ENCODE results near the gene SPEF1.
"Not testable (repeated sequence)": the region's sequence is repeated elsewhere in the genome, so short reads cannot be mapped to it uniquely, and the experiment has no call there.

SPEF1 gene

DNA sequence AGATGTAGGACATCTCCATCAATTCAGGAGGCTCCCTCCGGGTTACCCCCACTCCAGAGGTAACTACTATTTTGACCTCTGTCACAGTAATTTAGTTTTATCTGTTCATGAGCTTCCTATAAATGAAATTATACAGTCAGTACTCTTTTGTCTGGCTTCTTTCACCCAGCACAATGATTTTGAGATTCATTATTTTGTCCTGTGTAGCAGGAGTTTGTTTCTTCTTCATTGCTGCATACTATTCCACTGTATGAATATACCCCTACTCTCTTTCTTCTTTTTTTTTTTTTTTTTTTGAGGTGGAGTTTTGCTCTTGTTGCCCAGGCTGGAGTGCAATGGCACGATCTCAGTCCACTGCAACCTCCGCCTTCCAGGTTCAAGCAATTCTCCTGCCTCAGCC is 27.3 kb upstream of the SPEF1 start:
- DNase-seq: no peak

DNA sequence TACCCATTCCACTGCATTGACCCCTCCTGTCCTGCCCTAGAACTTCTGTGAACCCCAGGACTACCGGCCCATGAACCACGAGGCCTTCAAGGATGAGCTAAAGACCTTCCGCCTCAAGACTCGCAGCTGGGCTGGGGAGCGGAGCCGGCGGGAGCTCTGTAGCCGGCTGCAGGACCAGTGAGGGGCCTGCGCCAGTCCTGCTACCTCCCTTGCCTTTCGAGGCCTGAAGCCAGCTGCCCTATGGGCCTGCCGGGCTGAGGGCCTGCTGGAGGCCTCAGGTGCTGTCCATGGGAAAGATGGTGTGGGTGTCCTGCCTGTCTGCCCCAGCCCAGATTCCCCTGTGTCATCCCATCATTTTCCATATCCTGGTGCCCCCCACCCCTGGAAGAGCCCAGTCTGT is 23.5 kb upstream of the SPEF1 start:
- no peak for DNase-seq

GRCh38 chr20:3804254-3804751 is 23.1 kb upstream of the SPEF1 start:
- DNase-seq: no peak

- no peak for DNase-seq
These were observed 22.6 kb upstream of the SPEF1 start for GRCh38 chr20:3803854-3804253.

DNA sequence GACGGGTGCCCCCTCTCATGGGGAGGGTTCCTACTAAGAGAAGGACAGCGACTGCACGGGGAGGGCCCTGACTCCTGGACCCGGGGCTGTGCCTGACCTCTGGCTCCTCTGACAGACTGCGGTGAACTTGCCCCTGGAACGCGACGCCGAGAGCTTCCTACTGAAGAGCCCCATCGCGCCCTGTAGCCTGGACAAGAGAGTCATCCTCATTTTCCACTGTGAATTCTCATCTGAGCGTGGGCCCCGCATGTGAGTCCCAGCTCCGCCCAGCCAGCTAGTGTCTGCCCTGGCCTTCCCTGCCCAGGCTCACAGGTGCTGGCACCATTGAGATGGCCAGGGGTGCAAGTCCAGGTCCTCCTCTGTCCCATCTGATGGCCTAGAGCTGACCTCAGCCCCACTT is 22.0 kb upstream of the SPEF1 start:
- DNase-seq: no peak

- DNase-seq: no peak
These were observed 21.4 kb upstream of the SPEF1 start for GRCh38 chr20:3802524-3803239.

GRCh38 chr20:3801846-3802245 is 20.6 kb upstream of the SPEF1 start:
- no peak for DNase-seq

DNA sequence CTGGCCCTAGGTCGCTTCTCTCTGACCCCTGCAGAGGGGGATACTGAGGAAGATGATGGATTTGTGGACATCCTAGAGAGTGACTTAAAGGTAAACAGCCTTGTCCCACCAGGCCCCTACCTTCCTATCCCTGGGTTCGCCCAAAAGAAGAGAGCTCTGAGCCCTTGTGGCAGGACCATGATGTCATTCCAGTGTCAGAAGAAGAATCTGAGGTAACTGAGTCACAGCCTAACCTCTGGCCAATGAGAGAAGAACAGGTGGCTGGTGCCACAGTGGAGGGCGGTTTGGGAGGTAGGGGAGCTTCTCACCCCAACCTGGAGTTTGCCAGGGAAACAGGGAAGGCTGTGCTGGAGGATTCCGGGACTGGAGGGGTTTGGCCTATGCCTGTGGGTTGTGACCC is 20.1 kb upstream of the SPEF1 start:
- DNase-seq: no peak

DNA sequence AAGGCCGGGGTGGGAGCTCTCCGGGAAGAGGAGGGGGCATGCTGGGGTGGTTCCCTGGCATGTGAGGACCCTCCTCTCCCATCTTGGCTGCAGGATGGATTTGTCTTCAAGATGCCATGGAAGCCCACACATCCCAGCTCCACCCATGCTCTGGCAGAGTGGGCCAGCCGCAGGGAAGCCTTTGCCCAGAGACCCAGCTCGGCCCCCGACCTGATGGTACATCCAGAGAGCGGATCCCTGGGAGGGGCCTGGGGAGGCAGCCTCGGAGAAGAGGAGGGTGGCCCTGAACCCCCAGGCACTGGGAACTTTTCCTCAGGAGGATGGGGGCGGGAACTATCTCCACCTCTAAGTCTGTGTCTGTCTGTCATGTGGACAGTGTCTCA is 19.6 kb upstream of the SPEF1 start:
- DNase-seq: no peak

DNA sequence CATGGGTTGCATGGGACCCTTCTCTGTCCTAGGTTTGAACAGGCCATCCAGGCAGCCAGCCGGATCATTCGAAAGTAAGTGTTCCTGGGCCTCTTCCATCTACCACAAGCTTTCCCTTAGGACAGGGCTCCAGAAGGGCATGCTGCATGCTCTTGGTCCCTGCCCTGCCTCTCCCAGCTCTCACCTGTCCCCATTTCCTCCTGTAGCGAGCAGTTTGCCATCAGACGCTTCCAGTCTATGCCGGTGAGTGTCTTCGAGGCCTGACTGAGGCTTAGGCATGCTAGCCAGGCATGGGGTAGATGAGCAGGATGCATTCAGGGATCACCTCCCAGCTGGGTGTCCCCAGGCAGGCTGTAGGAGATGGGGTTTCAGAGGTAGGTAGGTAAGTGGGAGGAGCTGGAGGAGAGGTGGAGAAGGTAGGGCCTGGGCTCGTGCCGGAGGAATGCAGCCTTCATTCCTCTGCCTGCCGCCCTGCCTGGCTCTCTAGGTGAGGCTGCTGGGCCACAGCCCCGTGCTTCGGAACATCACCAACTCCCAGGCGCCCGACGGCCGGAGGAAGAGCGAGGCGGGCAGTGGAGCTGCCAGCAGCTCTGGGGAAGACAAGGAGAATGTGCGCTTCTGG is 19.1 kb upstream of the SPEF1 start:
- no peak for DNase-seq

- no peak for DNase-seq
These were observed 17.6 kb upstream of the SPEF1 start for GRCh38 chr20:3798908-3799248.

DNA sequence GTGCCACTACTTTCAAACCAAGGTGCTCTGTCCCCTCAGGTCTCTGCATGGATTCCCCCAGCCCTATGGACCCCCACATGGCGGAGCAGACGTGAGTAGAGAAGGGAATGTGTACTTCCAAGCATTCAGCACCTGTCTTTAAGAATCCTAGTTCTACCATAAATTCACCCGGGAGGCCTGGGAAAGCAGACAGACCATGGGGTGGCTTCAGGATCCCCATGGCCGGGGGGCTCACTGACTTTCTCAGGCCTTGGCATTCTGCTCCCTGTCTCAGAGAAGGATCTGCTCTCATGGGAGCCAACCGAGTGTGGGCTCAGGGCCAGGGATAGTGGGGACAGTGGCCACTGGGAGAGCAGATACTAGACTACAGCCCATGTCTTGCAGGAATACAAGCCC is 17.1 kb upstream of the SPEF1 start:
- DNase-seq: no peak

DNA sequence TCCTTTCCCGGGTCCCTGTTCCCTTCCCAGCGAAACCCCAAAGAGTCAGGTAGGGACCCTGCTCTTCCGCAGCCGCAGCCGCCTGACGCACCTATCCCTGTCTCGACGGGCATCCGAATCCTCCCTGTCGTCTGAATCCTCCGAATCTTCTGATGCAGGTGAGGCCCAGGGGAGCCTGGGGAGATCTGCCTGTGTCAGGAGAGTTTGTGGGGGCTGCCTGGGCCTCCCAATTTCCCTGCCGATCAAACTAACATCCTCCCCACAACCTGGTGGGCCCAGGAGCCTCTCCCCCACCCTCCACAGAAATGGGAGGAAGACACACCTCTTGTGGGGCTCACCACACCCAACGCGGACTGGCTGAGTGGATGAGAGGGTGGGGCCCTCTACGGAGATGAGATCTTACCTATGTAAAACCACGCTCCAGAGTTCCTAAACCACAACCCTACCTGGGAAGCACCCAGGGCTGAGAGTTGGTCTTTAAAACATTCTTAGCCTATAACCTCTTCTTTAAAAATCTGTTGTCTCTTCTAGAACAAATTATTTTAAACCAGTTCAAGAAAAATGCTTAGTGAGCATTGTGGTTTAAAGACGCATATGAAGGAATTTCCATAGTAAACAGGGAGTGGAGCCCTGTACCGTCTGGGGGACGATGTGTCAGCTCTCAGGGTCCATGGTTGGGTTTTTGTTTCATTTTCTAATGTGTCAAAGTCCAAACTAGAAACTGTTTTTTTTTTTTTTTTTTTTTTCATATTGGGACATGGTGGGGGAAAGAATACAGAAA is 16.5 kb upstream of the SPEF1 start:
- no peak for DNase-seq

GRCh38 chr20:3797226-3797545 is 15.9 kb upstream of the SPEF1 start:
- DNase-seq: no peak

- no peak for DNase-seq
These were observed 15.4 kb upstream of the SPEF1 start for GRCh38 chr20:3796477-3797225.

DNA sequence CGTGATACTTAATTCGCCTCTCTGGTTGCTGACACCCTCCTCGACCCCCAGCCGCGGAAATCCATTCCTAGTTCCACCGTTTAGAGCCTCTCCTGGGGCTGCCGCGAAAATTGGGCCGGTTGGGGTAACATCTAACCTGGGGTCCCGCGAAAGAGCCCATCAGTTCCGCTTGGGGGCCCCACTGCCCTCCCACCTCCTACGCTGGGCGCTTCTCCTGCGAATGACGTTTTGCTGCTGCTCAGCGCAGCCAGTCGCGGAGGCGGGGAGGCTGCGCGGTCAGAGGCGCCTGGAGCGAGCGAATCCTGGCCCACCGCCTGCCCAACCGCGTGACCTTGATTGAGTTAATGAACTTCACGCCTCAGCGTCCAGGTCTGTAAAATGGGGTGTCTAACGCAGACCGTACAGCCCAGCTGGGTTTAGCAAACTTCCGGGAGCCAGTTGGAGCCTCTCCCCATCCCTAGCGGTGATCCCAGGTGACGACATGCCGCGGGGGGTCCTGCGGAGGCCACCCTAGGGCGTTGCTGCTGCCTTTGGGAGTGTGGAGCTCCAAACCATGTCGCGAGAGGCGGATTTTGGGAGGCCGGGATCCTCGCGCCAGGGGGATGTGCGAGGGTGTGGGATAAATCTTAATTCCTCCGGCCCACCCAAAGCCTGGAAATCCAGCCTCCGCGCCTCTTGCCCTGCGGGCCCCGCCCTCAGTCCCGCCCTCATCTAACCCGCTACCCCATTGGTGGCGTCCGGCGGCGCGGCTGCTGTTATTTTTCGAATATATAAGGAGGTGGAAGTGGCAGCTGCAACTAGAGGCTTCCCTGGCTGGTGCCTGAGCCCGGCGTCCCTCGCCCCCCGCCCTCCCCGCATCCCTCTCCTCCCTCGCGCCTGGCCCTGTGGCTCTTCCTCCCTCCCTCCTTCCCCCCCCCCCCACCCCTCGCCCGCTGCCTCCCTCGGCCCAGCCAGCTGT is 14.5 kb upstream of the SPEF1 start, which contains the start of gene CDC25B:
Gene CDC25B, plus strand, starts transcription at position 800 of the 958 bp plus-strand sequence. CDS start 222 bp downstream, outside the sequence.
- peak; percentile 90 to 94 for DNase-seq

GRCh38 chr20:3794701-3795420 is 13.6 kb upstream of the SPEF1 start:
- DNase-seq: no peak

GRCh38 chr20:3794168-3794567 is 12.9 kb upstream of the SPEF1 start:
- DNase-seq: not testable (repeated sequence)

- DNase-seq: not testable (repeated sequence)
These were observed 8.0 kb upstream of the SPEF1 start for GRCh38 chr20:3789201-3789600.

DNA sequence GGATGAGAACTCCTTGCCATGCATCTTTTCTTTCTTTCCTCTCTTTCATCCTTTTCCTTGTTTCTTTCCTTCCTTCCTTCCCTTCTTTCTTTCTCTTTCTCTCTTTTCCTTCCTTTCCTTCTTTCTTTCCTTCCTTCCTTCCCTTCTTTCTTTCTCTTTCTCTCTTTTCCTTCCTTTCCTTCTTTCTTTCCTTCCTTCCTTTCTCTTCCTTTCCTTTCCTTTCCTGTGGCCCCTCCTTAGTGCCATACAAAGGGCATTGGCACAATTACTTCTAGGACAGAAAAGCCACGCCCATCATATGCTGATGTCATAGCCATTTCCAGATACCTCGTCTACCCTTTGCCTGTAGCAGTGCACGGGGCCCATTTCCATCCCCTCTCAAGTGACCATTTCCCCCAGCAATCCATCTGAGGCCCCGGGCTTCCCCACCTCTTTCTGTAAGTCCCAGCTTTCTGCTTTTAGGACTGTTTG is 7.5 kb upstream of the SPEF1 start:
- DNase-seq: no peak

Data from inflammatory macrophage (primary cell).